A673 (cell line): ENCODE results near the gene GLRA2. TPM values are rescaled to one million over a fixed set of nuclear protein-coding genes. Genes with fewer than 3 reads are reported as not detected.

Experiments used
- BruUV-seq: library from RNA; stranded (reverse); fragments of 400-500 nt; replicated peaks from 2 replicates; lab custom pipeline; 2021; lab: Mats Ljungman, UMichigan
- CTCF ChIA-PET: fragments of 300-600 bp; sonication (Branson Sonifier 250); formaldehyde crosslinking; loops from one replicate; lab custom pipeline; 2022; ENCODE audit warnings: antibody characterized with exemption; lab: Charles Lee
- POLR2A ChIA-PET: fragments of 300-600 bp; sonication (Branson Sonifier 250); formaldehyde crosslinking; loops from one replicate; lab custom pipeline; 2022; ENCODE audit warnings: antibody characterized with exemption; ENCODE audit not compliant: low non-redundant PET; lab: Charles Lee
- DNase-seq: peaks from one replicate; pipeline ENCODE4 v3.0.0-alpha.2; 2015; ENCODE audit warnings: low spot score
- H3K27ac ChIP-seq: fragments of 200-600 bp; sonication (generic); 2 replicates; pipeline ENCODE4 v1.5.1; 2016; ENCODE audit warnings: mixed run types, low read depth, mild to moderate bottlenecking, mixed read lengths, antibody characterized with exemption, low read length; ENCODE audit not compliant: poor library complexity, severe bottlenecking
- H3K27me3 ChIP-seq: fragments of 200-600 bp; sonication (generic); replicated peaks from 2 replicates; pipeline ENCODE4 v1.6.1; 2017; ENCODE audit warnings: mixed run types, low read depth, mild to moderate bottlenecking, mixed read lengths, antibody characterized with exemption, low read length; ENCODE audit not compliant: insufficient read depth, poor library complexity
- H3K36me3 ChIP-seq: fragments of 200-600 bp; sonication (generic); 2 replicates; pipeline ENCODE4 v1.6.1; 2016; ENCODE audit warnings: mixed run types, mild to moderate bottlenecking, mixed read lengths, antibody characterized with exemption, low read length; ENCODE audit not compliant: insufficient read depth, poor library complexity, severe bottlenecking
- H3K4me1 ChIP-seq: fragments of 200-600 bp; sonication (generic); 2 replicates; pipeline ENCODE4 v1.6.1; 2017; ENCODE audit warnings: mixed run types, mild to moderate bottlenecking, mixed read lengths, antibody characterized with exemption, low read length; ENCODE audit not compliant: insufficient read depth, poor library complexity, severe bottlenecking
- H3K4me3 ChIP-seq: fragments of 200-600 bp; sonication (generic); 2 replicates; pipeline ENCODE4 v1.5.1; 2016; ENCODE audit warnings: low read depth, mixed run types, mild to moderate bottlenecking, mixed read lengths, low read length; ENCODE audit not compliant: poor library complexity, severe bottlenecking
- H3K9me3 ChIP-seq: fragments of 200-600 bp; sonication (generic); 2 replicates; pipeline ENCODE4 v1.6.1; 2016; ENCODE audit warnings: mixed run types, low read depth, mild to moderate bottlenecking, mixed read lengths, antibody characterized with exemption, low read length; ENCODE audit not compliant: poor library complexity, severe bottlenecking
- EZH2 ChIP-seq: fragments of 200-600 bp; sonication (generic); IDR thresholded peaks from 2 replicates; pipeline ENCODE4 v1.6.1; 2017; ENCODE audit warnings: borderline replicate concordance, low read depth, mild to moderate bottlenecking, mixed read lengths, antibody characterized with exemption, low read length; ENCODE audit not compliant: poor library complexity, severe bottlenecking
- intact Hi-C: fragments of 100-400 bp; cut with micrococcal nuclease; formaldehyde crosslinking; loops from one replicate; pipeline ENCODE4 v1.10.0; 2022; ENCODE audit not compliant: unreplicated experiment
- total RNA-seq: library from RNA; stranded (reverse); gene quantifications from 2 replicates; pipeline ENCODE4 v1.2.3, GENCODE V29; 2021
- TF ChIP-seq, protein P1 (sequence below): fragments of 300-800, 200-600 bp; sonication (generic); conservative IDR thresholded peaks from 2 replicates; pipeline ENCODE4 v1.5.1; 2017; ENCODE audit warnings: low read depth, mild to moderate bottlenecking, antibody characterized with exemption, low read length, moderate library complexity, mixed read lengths

Gene GLRA2
- total RNA-seq, 1 experiment from 2014 or later, result not detected

- Histone ChIP-seq H3K4me1 (no peaks in the 10 kb centered on the region), H3K27ac (no peak overlapping the region), H3K27me3 (no peaks in the 10 kb centered on the region), H3K9me3 (no peaks in the 10 kb centered on the region), H3K4me3 (no peak overlapping the region), H3K36me3 (no peaks in the 10 kb centered on the region)
- intact Hi-C loops, result no loop called here
- POLR2A ChIA-PET, result no interaction called here
- CTCF ChIA-PET, result no interaction called here
- TF ChIP-seq, protein P1, sequence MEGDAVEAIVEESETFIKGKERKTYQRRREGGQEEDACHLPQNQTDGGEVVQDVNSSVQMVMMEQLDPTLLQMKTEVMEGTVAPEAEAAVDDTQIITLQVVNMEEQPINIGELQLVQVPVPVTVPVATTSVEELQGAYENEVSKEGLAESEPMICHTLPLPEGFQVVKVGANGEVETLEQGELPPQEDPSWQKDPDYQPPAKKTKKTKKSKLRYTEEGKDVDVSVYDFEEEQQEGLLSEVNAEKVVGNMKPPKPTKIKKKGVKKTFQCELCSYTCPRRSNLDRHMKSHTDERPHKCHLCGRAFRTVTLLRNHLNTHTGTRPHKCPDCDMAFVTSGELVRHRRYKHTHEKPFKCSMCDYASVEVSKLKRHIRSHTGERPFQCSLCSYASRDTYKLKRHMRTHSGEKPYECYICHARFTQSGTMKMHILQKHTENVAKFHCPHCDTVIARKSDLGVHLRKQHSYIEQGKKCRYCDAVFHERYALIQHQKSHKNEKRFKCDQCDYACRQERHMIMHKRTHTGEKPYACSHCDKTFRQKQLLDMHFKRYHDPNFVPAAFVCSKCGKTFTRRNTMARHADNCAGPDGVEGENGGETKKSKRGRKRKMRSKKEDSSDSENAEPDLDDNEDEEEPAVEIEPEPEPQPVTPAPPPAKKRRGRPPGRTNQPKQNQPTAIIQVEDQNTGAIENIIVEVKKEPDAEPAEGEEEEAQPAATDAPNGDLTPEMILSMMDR, result no peak
- no peak for TF ChIP-seq EZH2
- BruUV-seq, result no TSS peak
- no peak for DNase-seq
These were observed 209.3 kb downstream of the GLRA2 start for GRCh38 chrX:14738643-14739042.

DNA sequence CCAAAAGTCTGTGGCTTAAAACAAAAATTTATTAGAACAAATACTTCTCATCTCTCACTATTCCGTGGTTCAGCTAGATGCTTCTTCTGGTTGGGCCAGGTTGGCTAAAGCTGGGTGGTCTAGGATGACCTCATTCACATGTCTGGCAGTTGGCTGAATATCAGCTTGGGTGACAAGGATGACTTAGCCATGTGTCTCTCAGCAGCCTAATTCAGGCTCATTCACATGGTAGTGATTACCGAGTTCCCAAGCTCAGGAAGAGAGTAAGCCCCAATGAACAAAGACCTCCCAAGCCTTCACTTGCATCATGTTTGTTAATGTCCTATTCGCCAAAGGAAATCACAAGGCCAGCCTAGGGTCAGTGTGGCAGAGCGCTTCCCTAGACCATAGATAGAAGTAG is 224.1 kb downstream of the GLRA2 start:
- Histone ChIP-seq H3K4me1 (no peaks in the 10 kb centered on the region), H3K27me3 (no peaks in the 10 kb centered on the region), H3K27ac (no peak overlapping the region), H3K36me3 (no peaks in the 10 kb centered on the region), H3K9me3 (no peaks in the 10 kb centered on the region), H3K4me3 (no peak overlapping the region)
- POLR2A ChIA-PET, result no interaction called here
- TF ChIP-seq EZH2, result no peak
- TF ChIP-seq, protein P1, result no peak
- BruUV-seq, result no TSS peak
- DNase-seq, result no peak
- intact Hi-C loops, result no loop called here
- CTCF ChIA-PET, result no interaction called here

GRCh38 chrX:14758029-14758491 is 228.7 kb downstream of the GLRA2 start:
- no peak overlapping the region for H3K27ac ChIP-seq
- H3K4me1 ChIP-seq, result no peaks in the 10 kb centered on the region
- TF ChIP-seq EZH2, result no peak
- TF ChIP-seq, protein P1, result no peak
- no peaks in the 10 kb centered on the region for H3K27me3 ChIP-seq
- no peaks in the 10 kb centered on the region for H3K36me3 ChIP-seq
- DNase-seq, result no peak
- intact Hi-C loops, result no loop called here
- no TSS peak for BruUV-seq
- ChIA-PET CTCF (no interaction called here), POLR2A (no interaction called here)
- no peaks in the 10 kb centered on the region for H3K9me3 ChIP-seq
- H3K4me3 ChIP-seq, result no peak overlapping the region
